Activated T-helper 17 cell treated with anti-CD3 and anti-CD28 coated beads, Interleukin-2, amount 50 U/mL, for 72 hours (primary cell): ENCODE results near the gene TICAM1. TPM values are rescaled to one million over a fixed set of nuclear protein-coding genes. Genes with fewer than 3 reads are reported as not detected.
"Not testable (repeated sequence)": the region's sequence is repeated elsewhere in the genome, so short reads cannot be mapped to it uniquely, and the experiment has no call there.

Experiments used
- ATAC-seq: fragments of 150-1000 bp; cut with Tn5 transposase; replicated peaks from 2 replicates; pipeline ENCODE4 v1.10.0; 2021; ENCODE audit warnings: mild to moderate bottlenecking, moderate library complexity
- H3K27ac Mint-ChIP-seq: one replicate; pipeline ENCODE4 v1.8.0; 2022; ENCODE audit warnings: mixed read lengths
- H3K27me3 Mint-ChIP-seq: one replicate; pipeline ENCODE4 v1.8.0; 2022; ENCODE audit warnings: mixed read lengths
- H3K36me3 Mint-ChIP-seq: one replicate; pipeline ENCODE4 v1.8.0; 2022; ENCODE audit warnings: low read depth, mild to moderate bottlenecking, mixed read lengths
- H3K4me1 Mint-ChIP-seq: one replicate; pipeline ENCODE4 v1.8.0; 2022; ENCODE audit warnings: mixed read lengths
- H3K4me3 Mint-ChIP-seq: one replicate; pipeline ENCODE4 v1.8.0; 2022; ENCODE audit warnings: mild to moderate bottlenecking, mixed read lengths
- H3K9me3 Mint-ChIP-seq: one replicate; pipeline ENCODE4 v1.8.0; 2022; ENCODE audit warnings: mixed read lengths
- total RNA-seq, 2 donors: library from RNA; stranded (reverse); gene quantifications; one replicate each; pipeline ENCODE4 v1.2.3, GENCODE V29; 2022

Gene TICAM1
- total RNA-seq, 2 donors from 2014 or later: 27.6 to 36.1 TPM

- H3K4me3 Mint-ChIP-seq, H3K27ac Mint-ChIP-seq, H3K4me1 Mint-ChIP-seq, H3K9me3 Mint-ChIP-seq, H3K27me3 Mint-ChIP-seq, ATAC-seq: not testable (repeated sequence)
- H3K36me3 Mint-ChIP-seq: peaks cover 46% of the 10 kb centered on the region
Observed at GRCh38 chr19:4853506-4853905, 22.0 kb upstream of the TICAM1 start.

DNA sequence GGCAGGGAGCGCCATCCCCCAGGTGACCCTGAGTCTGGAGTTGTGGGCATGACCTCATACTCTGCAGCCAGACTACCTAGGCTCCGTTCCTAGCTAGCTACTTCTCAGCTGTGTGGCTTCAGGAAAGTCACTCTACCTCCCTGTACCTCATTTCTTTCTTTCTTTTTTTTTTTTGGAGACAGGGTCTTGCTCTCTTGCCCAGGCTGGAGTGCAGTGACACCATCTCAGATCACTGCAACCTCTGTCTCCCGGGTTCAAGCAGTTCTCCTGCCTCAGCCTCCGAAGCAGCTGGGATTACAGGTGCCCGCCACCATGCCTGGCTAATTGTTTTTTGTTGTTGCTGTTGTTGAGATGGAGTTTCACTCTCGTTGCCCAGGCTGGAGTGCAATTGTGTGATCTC is 21.0 kb upstream of the TICAM1 start:
- no peaks in the 10 kb centered on the region for H3K4me1 Mint-ChIP-seq
- no peak overlapping the region for H3K4me3 Mint-ChIP-seq
- peak; percentile 14 for ATAC-seq
- H3K9me3 Mint-ChIP-seq: no peaks in the 10 kb centered on the region
- no peaks in the 10 kb centered on the region for H3K27me3 Mint-ChIP-seq
- no peak overlapping the region for H3K27ac Mint-ChIP-seq
- H3K36me3 Mint-ChIP-seq: peaks cover 37% of the 10 kb centered on the region

GRCh38 chr19:4851551-4852290 is 20.2 kb upstream of the TICAM1 start:
- Mint-ChIP-seq H3K4me1 (no peaks in the 10 kb centered on the region), H3K9me3 (no peaks in the 10 kb centered on the region), H3K36me3 (peaks cover 35% of the 10 kb centered on the region), H3K27ac (no peak overlapping the region), H3K4me3 (no peak overlapping the region), H3K27me3 (no peaks in the 10 kb centered on the region)
- ATAC-seq: peak; percentile 81

DNA sequence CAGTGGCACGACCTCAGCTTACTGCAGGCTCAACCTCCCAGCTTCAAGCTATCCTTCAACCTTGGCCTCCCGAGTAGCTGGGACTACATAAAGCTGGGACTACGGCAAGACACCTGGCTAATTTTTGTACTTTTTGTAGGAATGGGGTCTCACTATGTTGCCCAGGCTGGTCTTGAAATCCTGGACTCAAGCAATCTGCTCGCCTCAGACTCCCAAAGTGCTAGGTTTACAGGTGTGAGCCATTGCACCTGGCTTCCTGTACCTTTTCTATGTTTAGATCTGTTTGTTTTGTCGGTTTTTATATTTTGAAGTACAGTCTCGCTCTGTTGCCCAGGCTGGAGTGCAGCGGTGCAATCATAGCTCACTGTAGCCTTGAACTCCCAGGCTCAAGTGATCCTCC is 17.5 kb upstream of the TICAM1 start:
- no peaks in the 10 kb centered on the region for H3K27me3 Mint-ChIP-seq
- no peak overlapping the region for H3K27ac Mint-ChIP-seq
- no peaks in the 10 kb centered on the region for H3K9me3 Mint-ChIP-seq
- H3K36me3 Mint-ChIP-seq: peaks cover 43% of the 10 kb centered on the region
- no peak for ATAC-seq
- no peak overlapping the region for H3K4me3 Mint-ChIP-seq
- H3K4me1 Mint-ChIP-seq: no peaks in the 10 kb centered on the region

DNA sequence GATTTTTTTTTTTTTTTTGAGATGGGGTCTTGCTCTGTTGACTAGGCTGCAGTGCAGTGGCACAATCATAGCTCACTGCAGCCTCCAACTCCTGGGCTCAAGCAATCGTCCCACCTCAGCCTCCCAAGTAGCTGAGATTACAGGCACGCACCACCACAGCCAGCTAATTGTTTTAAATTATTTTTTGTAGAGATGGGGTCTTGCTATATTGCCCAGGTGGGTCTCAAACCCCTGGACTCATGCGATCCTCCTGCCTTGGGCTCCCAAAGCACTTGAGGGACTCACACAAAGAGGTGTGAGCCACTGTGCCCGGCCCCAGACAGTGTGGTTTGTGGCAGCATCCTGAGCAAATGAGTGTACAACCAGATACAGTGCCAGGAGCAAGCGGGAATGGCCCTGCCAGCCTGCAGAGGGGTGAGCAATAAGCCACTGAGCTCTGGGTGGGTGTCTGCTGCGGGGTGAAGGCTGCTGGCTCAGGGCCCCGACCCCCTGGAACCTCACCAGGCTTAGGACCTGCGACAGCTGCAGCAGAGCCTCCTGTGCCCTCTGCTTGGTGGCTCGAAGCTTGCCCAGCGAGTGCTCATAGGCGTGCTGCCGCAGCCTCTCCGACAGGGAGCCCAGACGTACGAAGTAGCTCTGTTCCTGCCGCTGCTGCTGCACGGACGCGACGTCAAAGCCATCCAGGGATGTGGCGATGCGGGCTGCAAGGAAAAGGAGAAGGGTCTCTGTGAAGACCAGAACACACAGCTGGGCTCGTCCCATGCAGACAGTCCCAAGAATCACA is 15.9 kb upstream of the TICAM1 start:
- Mint-ChIP-seq H3K27me3 (no peaks in the 10 kb centered on the region), H3K9me3 (no peaks in the 10 kb centered on the region), H3K4me3 (no peak overlapping the region), H3K4me1 (no peaks in the 10 kb centered on the region), H3K36me3 (peaks cover 56% of the 10 kb centered on the region), H3K27ac (no peak overlapping the region)
- ATAC-seq: no peak

- not testable (repeated sequence) for H3K27me3 Mint-ChIP-seq, H3K4me1 Mint-ChIP-seq, H3K4me3 Mint-ChIP-seq, H3K27ac Mint-ChIP-seq, H3K9me3 Mint-ChIP-seq, ATAC-seq
- peaks cover 54% of the 10 kb centered on the region for H3K36me3 Mint-ChIP-seq
Observed at GRCh38 chr19:4845975-4846374, 14.5 kb upstream of the TICAM1 start.

- H3K27me3 Mint-ChIP-seq: no peaks in the 10 kb centered on the region
- ATAC-seq: no peak
- H3K27ac Mint-ChIP-seq: no peak overlapping the region
Observed at GRCh38 chr19:4844348-4845179, 13.1 kb upstream of the TICAM1 start.

DNA sequence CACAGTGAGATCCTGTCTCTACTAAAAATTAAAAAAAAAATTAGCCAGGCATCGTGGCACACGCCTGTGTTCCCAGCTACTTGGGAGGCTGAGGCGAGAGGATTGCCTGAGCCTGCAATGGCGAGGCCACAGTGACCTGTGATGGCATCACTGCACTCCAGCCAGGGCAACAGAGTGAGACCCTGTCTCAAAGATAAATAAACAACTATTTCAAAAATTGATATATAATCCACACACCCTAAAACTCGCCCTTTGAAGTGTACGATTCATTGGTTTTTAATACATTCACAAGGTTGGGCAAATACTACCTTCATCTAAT is 12.1 kb upstream of the TICAM1 start:
- no peak overlapping the region for H3K27ac Mint-ChIP-seq
- no peak overlapping the region for H3K4me3 Mint-ChIP-seq
- no peaks in the 10 kb centered on the region for H3K27me3 Mint-ChIP-seq
- peaks cover 72% of the 10 kb centered on the region for H3K36me3 Mint-ChIP-seq
- H3K9me3 Mint-ChIP-seq: no peaks in the 10 kb centered on the region
- peaks cover 11% of the 10 kb centered on the region for H3K4me1 Mint-ChIP-seq
- ATAC-seq: no peak

More at GRCh38 chr19:4844348-4845179, 13.1 kb upstream of the TICAM1 start:
- peaks cover 64% of the 10 kb centered on the region for H3K36me3 Mint-ChIP-seq
- H3K4me3 Mint-ChIP-seq: no peak overlapping the region
- no peaks in the 10 kb centered on the region for H3K9me3 Mint-ChIP-seq
- H3K4me1 Mint-ChIP-seq: peaks cover 11% of the 10 kb centered on the region

- Mint-ChIP-seq H3K27me3 (no peaks in the 10 kb centered on the region), H3K27ac (no peak overlapping the region), H3K9me3 (no peaks in the 10 kb centered on the region), H3K4me3 (no peak overlapping the region), H3K4me1 (peaks cover 11% of the 10 kb centered on the region), H3K36me3 (peaks cover 56% of the 10 kb centered on the region)
- ATAC-seq: no peak
Observed at GRCh38 chr19:4839192-4839591, 7.7 kb upstream of the TICAM1 start.

DNA sequence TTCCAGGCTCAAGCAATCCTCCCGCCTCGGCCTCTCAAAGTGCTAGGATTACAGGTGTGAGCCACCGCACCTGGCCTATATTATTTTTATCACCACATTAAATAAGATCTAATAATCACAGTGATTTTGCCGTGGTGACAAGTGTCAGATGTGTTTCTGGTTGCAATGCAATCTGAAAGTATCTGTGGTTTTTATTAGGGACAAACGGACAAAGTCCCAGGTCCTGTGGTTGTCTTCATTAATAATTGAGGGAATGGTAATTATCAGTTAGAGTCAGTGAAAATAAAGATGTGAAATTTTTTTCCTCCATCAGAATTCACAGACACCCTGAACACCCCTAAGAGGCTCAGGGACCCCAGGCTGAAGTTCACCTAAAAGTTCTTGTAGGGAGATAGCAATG is 1.3 kb upstream of the TICAM1 start:
- no peak for ATAC-seq
- Mint-ChIP-seq H3K36me3 (peaks cover 33% of the 10 kb centered on the region), H3K9me3 (no peaks in the 10 kb centered on the region), H3K27me3 (no peaks in the 10 kb centered on the region), H3K4me3 (peak overlapping the region; percentile 89), H3K4me1 (peaks cover 14% of the 10 kb centered on the region), H3K27ac (no peak overlapping the region)

DNA sequence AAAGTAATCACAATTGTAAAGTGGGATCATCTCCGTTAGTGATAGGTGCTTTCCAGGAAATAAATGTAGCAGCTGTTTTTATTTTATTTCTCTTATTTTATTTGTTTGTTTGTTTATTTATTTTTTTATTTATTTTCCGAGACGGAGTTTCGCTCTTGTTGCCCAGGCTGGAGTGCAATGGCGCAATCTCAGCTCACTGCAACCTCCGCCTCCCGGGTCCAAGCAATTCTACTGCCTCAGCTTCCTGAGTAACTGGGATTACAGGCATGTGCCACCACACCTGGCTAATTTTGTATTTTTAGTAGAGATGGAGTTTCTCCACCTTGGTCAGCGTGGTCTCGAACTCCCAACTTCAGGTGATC is 448 bp upstream of the TICAM1 start:
- ATAC-seq: not testable (repeated sequence)

DNA sequence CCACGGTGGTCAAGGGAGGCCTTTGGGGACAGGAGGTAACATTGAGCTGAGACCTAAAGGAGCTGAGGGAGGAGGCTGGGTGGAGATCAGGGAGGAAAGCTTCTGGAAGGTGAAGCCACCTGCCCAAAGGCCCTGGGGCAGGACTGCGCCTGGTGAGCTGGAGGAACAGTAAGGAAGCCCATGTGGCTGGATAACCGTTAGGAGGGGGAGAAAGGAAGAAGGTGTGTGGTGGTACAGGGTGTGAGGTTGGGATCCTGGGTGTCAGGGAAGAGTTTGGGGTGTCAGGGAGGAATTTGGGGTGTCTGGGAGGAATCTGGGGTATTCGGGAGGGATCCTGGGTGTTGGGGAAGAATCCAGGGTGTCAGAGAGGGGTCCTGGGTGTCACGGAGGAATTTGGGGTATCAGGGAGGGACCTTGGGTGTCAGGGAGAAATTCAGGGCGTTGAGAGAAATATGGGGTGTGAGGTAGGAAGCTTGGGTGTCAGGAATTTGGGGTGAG is 695 bp downstream of the TICAM1 start:
- H3K27ac Mint-ChIP-seq: peak overlapping the region; percentile 90
- H3K4me3 Mint-ChIP-seq: peak overlapping the region; percentile 89
- H3K4me1 Mint-ChIP-seq: peaks cover 17% of the 10 kb centered on the region
- ATAC-seq: no peak
- H3K27me3 Mint-ChIP-seq: no peaks in the 10 kb centered on the region
- H3K36me3 Mint-ChIP-seq: peaks cover 42% of the 10 kb centered on the region
- H3K9me3 Mint-ChIP-seq: no peaks in the 10 kb centered on the region

More for the DNA sequence above, 448 bp upstream of the TICAM1 start:
- Mint-ChIP-seq H3K4me1 (peaks cover 17% of the 10 kb centered on the region), H3K36me3 (peaks cover 33% of the 10 kb centered on the region), H3K4me3 (peak overlapping the region; percentile 89), H3K27ac (peak overlapping the region; percentile 90)
- H3K9me3 Mint-ChIP-seq, H3K27me3 Mint-ChIP-seq: not testable (repeated sequence)

- peak overlapping the region; percentile 90 for H3K27ac Mint-ChIP-seq
- H3K4me1 Mint-ChIP-seq: peaks cover 17% of the 10 kb centered on the region
- H3K36me3 Mint-ChIP-seq: peaks cover 46% of the 10 kb centered on the region
- no peaks in the 10 kb centered on the region for H3K27me3 Mint-ChIP-seq
- peak overlapping the region; percentile 89 for H3K4me3 Mint-ChIP-seq
- H3K9me3 Mint-ChIP-seq: no peaks in the 10 kb centered on the region
- no peak for ATAC-seq
Observed at GRCh38 chr19:4830332-4830731, 1.2 kb downstream of the TICAM1 start.

DNA sequence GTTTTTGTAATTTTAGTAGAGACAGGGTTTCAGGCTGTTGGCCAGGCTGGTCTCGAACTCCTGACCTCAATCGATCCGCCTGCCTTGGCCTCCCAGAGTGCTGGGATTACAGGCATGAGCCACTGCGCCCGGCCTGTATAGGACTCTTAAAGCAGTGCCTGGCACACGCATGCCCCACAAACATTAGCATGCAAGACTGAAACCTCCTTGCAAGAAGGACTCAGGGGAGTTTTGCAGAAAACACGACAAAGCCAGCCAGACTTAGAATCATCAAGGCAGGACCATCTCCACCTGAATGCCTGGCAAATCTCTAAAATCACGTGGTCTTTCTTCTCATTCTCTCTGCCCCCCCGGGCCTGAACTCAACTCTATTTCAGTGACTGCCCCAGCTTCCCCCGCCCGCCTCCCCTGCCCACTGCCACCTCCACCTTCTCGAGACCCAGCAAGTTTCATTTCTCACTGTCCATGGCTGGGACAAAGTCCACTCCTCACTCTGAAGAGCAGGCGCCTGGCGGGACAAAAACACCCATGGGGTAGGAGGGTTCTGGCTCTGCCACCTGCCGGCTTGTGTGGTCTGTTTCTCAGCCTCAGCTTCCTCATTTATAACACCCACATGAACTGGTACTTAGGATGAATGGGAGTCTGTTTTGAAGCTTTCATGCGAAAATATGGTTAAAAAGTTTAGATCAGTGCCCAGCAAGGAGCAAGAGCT is 2.4 kb downstream of the TICAM1 start:
- peak overlapping the region; percentile 58 for H3K27ac Mint-ChIP-seq
- ATAC-seq: no peak
- H3K9me3 Mint-ChIP-seq: no peaks in the 10 kb centered on the region
- H3K4me1 Mint-ChIP-seq: peaks cover 17% of the 10 kb centered on the region
- peaks cover 53% of the 10 kb centered on the region for H3K36me3 Mint-ChIP-seq
- H3K4me3 Mint-ChIP-seq: peak overlapping the region; percentile 89
- no peaks in the 10 kb centered on the region for H3K27me3 Mint-ChIP-seq
